Glomerular visceral epithelial cell (primary cell): ENCODE measurements around the gene SPRR4.
"Not testable (repeated sequence)": the region's sequence is repeated elsewhere in the genome, so short reads cannot be mapped to it uniquely, and the experiment has no call there.

Experiments used
- DNase-seq: peaks from one replicate; pipeline ENCODE4 v3.0.0-alpha.2; 2016; ENCODE audit errors: extremely low spot score

The SPRR4 gene

DNA sequence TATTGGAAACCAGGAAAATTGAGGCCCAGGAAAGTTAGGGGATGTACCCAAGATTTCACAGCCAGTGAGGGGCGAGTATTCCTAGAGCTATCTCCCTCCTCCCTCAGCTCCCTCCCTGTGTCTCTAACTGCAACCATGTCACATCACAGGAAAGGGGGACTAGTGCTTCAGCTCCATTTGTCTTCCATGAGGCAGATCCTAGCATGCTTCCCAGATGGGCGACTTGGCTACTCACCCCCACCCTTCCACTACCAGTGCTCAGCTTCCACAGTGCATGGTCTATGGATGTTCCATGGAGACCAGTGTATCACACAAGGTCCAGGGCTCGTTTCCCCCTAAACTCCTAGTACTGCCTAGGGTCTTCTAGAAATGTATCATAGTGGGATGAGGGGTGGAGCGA lies 4.6 kb upstream of the SPRR4 start:
- no peak for DNase-seq

DNA sequence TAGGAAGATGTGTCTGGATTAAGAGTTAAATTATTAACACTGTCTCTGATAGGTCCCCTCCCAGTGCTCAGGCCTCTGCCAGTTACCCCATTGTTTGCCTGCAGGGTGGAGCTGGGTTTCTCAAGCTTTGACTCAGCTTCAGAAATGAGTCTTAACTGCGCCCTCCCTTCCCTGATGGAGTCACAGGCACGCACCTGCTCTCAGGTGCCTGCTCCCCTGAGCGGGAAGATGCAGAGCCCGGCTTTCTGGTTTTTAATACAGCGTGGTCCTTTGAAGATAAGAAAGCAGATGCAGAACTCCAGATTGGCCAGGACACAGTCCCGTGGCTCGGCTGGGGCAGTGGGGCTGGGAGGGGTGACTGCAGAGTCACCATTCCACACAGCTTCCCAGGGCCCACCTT lies 3.2 kb upstream of the SPRR4 start:
- DNase-seq: no peak

DNA sequence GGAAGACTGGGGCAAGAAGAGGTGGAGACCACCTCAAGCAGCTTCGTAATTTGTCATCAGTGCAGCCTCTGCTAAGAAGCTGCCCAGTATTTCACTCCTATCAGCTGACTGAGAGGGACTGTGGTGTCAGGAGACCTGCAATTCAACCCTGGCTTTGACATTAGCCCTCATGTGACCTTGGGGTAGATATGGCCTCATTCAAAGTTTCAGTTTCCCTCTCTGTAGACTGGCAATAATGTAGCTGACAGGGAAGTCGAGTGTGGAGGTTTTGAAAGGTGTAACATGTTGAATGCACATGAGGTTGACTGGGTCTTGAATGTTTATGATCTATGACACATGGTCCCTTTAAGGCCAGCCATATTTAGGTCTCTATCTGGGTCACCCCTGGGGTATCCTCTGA lies 2.2 kb upstream of the SPRR4 start:
- no peak for DNase-seq

DNA sequence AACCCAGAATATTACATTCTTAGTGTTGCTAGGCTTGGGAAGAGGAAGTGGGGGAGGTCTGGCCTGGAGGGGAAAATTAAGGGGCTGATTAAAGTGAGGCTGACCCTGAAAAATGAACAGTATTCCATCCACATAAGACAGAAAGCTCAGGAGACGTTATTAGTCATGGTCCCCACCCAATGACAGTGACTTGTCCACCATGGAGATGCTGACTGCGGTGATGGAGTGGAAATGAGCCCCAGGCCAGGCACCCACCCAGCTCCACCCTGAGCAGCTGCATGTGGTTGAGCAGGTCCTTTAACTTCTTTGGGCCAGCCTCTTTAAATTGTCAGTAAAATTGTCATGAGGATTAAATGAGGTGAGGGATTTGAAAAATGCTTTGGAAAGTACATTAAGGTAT lies 1.4 kb upstream of the SPRR4 start:
- no peak for DNase-seq

DNA sequence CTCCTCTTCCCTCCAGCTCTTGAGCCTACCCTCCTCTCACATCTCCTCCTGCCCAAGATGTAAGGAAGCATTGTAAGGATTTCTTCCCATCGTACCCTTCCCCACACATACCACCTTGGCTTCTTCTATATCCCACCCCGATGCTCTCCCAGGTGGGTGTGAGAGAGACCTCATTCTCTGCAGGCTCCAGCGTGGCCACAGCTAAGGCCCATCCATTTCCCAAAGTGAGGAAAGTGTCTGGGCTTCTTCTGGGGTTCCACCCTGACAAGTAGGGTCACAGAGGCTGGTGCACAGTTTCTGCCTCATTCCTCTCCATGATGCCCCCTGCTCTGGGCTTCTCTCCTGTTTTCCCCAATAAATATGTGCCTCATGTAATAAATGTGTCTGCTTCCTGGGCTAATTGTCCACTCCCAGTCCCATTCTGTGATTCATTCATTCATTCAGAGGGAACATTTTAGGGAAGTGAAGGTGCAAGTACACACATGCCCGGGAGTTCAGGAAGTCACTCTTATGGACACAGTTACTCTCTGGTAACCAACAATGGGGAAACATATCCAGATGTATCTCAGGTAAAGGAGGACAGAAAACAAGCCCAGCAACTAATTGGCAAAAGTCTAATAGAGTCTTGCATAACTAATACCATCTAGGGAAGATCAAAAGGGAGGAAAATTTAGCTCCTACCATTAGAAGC lies 1.9 kb downstream of the SPRR4 start:
- DNase-seq: no peak

DNA sequence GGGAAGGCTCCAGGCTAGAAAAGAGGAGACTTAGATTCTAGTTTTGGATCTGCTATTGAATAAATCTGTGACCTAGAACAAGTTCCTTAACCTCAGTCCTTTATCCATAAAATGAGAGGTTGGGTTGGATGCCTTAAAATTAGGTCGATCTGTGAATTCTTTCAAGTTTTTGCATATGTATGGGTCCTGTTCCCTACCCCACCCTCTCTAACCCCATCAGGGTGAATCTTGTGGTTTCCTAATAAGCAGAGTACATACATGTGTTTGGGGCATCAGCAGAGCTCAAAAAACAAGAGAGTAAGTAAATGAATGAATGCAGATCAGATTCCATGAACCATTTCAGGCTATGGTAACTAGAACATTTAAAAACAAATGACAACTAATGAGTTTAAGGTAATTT lies 6.2 kb downstream of the SPRR4 start:
- DNase-seq: no peak

DNA sequence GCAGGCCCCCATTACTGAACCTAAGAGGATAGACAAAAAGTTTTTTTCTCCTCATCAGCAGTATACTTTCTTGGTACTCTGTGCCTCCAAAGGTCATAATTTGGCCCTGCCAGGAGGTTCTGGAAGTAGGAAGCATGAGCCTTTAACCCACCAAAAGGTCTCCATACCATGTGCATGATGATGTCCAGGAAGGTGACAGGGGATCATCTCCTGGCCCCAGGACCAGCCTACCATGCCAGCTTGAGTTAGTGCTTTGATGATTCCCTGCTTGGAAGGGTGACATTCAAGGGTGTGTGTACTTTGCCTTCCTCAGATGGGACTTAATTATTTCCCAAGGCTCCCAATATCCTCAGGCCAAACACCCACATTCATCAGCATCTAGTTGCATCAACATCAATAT lies 7.2 kb downstream of the SPRR4 start:
- DNase-seq: no peak

DNA sequence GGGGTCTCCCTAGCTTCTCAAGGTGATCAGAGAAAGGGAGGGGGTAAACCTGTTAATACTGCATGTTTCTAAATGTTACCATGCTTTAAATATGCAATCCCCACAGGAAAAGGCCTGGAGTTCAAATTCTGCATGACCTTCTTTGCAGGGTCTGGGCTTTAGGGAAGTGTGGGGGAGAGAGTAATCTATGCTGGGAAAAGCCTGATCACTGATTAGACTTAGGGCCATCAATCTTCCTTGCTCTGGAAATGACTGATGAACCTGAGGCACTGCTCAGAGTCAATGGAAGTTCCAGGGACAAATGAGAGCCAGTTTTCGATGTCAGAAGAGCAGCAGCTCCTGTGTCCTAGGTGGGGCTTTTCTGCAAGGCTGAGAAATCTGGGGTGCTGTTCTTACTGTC lies 10.2 kb downstream of the SPRR4 start:
- no peak for DNase-seq

DNA sequence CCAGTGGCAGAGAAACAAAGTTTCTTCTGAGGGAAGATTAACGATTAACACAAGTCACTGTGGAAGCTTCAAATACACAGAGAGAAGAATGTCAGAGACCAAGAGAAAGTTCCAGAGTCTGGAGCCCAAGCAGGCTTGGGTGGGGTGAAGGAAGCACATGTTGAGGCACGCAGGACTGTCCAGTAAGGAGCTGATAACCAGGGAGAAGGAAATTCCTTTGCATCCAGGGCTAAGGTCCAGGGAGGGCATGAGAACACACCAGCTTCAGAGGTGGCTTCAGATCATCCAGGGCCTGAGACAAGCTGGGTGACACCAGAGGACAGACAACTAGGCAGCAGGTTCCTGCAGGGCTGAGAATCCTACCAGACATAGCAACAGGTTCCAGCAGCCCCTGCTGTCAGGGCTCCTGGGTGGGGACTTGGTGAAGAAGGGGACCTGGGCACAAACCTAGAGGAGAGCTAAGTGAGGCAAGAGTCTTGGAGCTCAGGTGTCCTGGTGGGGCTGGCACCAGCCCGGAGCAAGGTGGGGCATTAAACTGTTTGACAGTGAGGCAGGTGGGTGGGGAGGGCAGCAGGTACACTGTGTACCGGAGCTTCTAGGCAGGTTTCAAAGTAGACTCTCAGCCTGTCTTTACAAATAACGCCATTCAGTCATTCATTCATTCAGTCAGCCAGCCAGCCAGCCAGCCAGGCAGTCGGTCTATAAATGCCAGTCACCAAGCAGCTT lies 10.9 kb downstream of the SPRR4 start:
- DNase-seq: no peak

DNA sequence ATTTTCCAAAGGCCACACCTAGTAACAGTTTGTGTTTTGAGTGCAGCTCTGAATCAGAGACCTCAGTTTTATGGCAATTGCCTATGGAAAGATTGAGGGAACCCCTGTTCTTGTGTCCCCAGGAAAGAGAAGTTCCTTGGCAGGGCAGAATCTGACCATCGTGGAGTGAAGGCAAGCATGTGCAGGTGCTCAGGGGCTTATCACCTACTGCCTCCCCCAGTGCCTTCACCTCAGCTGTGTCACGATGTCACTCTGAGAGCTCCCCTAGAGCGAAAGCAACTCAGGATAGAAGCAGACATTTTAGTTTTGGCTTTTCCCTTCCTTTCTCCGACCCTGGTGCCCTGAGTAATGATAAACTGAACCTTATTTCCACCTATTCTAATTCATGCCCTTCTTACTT lies 11.6 kb downstream of the SPRR4 start:
- no peak for DNase-seq

DNA sequence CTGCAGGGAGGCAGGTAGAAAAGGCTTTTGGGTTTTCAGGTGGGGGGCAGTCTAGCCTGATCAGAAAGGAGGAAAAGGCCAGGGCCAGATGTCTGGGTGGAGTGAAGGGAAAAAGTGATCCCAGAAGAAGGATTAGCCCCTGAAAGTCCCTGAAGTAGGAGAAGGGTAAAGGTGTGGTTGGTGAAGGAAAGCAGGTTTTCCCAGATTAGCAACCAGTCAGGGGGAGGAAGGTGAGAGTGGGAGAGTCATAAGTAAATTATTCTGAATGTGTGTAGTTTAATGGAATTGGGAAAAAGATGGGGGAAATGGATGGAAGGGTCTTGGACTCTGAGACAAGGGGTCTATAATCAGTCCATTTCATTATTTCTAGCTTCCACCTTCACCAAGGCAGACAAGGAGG lies 12.8 kb downstream of the SPRR4 start:
- DNase-seq: no peak

DNA sequence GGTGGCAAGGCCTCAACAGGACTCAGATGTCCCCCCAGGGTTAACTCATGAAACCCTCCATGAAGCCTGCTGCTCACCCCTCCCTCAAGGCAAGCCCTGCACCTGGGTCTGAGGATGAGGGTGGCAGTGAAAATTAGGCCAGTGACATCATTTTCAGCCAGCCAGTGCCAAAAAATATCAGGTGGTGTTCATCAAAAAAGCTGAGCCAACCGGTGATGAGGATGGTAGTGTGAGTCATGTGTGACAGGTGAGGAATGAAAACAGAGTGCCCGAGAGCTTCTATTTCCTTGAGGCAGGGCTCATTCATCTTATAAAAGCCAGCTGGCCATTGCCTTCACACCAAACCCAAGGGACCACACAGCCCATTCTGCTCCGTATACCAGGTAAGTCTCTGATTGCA lies 13.3 kb downstream of the SPRR4 start, which contains the start of gene SPRR1A:
Gene SPRR1A, plus strand, starts transcription at position 339 of the 400 bp plus-strand sequence. CDS start 1,150 bp downstream, outside the sequence.
- DNase-seq: no peak

DNA sequence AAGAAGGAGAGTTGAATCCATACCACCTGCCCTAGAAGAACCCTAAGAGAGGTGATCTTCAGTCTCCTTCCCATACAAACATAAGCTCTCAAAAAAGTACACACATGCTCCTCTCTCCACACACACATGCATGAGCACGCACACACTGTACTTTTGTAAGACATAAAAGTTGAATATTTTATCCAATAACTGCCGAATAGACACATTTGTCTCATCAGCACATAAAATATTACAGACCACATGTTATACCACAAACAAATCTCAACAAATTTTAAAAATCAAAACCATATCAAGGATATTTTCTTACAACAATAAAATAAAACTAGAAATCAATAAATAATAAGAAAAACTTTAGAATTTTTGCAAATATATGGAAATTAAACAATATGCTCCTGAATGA lies 16.1 kb downstream of the SPRR4 start:
- no peak for DNase-seq

DNA sequence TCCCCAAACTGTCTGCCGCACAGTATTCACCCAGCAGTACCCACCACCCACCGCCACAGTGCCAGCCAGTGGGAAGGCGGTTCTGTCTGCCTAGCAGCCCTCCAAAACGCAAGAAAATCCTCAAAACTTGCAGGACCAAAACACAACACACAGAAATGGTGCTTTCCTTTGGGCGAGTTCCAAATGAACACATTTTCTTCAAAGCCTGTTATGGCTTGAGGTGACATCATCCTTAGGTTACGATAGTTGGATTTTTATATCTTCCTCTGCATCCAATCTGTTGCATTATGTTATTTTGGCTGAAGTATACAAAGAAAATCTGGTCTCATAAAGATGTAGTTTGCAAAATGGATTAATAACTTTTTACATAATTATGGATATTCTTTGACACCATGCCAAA lies 22.7 kb downstream of the SPRR4 start:
- no peak for DNase-seq

DNA sequence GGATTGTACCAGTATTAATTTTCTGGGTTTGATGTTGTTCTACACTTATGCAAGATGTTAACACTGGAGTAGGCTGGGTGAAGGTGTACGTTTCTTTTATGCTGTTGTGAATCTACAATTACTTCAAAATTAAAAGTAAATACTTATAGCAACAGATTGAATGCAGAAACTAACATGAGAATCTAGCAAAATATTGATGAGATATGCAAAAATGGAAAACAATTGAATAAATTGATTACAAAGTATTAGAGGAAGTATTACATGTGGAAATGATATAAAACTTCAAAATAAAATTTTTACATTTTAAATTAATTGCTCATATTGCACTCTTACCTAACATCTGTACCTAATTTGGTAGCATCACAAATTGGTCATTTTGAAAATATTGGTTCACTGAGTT lies 25.4 kb downstream of the SPRR4 start:
- DNase-seq: no peak

DNA sequence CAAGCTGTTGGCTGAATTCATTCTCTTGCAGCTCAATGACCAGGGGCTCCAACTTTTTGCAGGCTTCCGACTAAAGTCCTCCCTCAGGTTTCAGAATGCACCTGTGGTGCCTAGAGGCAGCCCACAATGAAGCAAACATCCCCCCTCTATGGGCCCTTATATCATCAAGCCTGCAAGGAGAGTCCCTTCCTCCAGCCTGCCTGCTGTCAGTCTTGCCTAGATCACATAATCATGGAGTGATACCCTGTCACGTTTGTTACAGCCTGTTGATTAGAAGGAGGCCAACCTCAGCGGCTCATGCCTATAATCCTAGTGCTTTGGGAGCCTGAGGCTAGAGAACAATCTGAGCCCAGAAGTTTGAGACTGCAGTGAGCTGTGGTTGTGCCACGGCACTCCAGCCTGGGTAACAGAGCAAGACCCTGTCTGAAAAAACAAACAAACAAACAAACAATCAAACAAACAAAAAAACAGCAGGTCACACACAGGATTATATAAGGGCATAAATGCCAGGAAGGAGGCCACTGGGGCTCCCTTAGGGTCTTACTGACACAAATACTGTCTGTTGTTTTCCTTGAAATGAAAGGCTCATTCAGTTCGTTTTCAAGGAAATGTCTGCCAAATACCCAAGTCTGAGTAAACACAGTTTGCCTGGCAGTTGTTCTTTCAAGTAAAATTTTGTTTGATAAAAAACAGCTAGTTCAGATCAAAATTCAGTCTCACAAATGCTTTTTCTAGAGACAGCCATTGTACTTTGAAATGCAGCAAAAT lies 26.4 kb downstream of the SPRR4 start:
- DNase-seq: no peak

DNA sequence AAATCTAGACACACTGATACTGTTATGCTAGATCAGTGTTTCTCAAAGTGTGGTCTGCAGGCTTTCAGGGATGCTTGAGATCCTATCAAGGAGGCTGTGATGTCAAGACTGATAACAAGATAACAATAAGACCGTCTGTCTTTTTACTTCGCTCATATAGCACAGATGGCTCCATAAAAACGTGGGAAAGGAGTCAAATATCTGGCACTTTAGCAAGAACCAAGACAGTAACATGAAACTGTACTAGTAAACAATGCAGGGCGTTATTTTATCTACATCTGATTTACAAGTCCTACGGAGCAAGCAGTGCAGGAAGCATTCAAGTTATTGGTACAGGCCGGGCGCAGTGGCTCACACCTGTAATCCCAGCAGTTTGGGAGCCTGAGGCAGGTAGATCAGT lies 27.5 kb downstream of the SPRR4 start:
- no peak for DNase-seq

DNA sequence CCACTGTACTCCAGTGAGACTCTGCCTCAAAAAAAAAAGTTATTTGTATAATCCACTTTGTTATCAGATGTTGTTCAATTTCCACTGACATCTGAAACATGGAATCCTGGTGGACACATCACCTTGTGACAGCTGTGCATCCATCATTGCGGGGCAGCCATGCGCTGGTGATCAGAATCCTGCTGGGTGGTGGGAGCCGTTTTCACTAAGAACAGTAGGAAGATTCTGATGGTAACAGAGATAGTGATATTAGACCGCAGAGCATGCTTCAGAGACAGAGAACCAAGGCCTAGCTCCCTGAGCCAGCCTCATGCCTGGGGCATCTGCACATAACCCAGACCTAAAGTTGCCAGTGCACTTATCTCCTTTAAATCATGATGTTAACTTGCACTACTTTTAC lies 28.0 kb downstream of the SPRR4 start:
- no peak for DNase-seq

DNA sequence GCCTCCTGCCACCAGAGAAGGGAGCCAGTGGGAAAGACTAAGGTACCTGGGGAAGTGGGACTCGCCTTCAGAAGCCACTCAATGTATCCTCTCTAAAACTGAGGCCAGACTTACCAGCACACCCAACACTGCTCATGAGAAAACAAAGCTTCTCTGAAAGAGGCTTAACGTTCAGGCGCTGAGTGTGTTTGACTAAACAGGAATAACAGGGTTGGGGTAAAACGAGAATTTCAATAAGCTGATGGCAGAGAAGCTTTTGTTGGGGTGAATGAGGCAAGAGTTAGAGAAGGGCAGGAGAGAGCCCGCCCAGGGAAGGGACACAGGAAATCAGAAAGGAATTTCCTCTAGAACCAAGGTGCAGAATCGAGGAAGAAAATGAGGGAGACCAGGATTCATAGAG lies 29.4 kb downstream of the SPRR4 start:
- DNase-seq: no peak

DNA sequence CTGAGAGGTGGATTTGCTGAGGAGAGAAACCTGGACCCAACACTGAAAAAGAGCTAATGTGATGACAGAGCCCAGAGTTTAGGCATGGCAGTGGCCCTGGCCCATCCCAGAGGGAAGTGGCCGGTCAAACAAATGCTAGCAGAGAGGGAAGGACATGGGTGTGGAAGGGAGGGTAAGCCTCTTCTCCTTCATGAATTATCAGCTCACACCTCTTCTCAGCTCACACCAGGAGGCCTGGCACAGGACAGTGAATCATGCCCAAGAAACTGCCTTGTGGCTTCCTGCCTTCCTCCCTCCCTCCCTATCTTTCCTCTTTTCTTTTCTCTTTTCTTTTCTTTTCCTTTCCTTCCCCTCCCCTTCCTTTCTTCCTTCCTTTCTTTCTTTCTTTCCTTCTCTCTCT lies 29.8 kb downstream of the SPRR4 start:
- DNase-seq: no peak

DNA sequence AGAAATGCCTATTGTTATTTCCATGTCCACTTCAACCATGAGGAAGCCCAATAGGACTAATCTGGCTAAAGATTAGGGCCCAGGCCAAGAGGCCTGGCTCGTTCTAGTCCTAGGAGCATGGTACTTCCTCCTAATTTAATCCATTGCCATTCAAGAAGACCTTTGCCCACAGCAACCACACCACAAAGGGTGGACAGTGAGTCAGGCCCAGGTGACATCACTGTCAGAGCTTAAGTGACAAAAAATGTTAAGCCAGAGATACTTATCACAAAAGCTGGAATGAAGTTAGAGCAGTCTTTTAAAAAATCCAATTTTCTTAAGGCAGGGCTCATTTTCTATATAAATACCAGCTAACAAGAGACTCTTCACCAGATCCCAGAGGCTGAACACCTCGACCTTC lies 30.9 kb downstream of the SPRR4 start, which contains the start of gene SPRR3:
Gene SPRR3, plus strand, starts transcription at position 368 of the 400 bp plus-strand sequence. CDS start 1,272 bp downstream, outside the sequence.
- DNase-seq: no peak

DNA sequence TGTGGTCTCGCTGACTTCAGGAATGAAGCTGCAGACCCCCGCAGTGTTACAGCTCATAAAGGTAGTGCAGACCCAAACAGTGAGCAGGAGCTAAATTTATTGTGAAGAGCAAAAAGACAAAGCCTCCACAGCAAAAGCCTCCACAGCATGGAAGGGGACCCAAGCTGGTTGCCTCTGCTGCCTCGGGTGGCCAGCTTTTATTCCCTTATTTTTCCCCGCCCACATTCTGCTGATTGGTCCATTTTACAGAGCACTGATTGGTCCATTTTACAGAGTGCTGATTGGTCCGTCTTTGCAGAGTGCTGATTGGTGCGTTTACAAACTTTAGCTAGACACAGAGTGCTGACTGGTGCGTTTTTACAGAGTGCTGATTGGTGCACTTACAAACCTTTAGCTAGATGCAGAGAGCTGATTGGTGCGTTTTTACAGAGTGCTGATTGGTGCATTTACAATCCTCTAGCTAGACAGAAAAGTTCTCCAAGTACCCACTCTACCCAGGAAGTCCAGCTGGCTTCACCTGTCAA lies 40.8 kb downstream of the SPRR4 start:
- DNase-seq: not testable (repeated sequence)
